HL-60/S4 treated with retinoic acid at 250 ng/mL for 4 days and 3 days (cell line): ENCODE data around the gene GABARAPL1.

Experiments used
- in situ Hi-C: fragments of 300-500 bp; cut with MboI; formaldehyde crosslinking; loops from 2 replicates; pipeline ENCODE4 v1.7.0; 2022; ENCODE audit warnings: low sequenced_read_pairs

Gene GABARAPL1

GRCh38 chr12:10226731-10227130 is 14.1 kb downstream of the GABARAPL1 start:
- in situ Hi-C loops: no loop called here

DNA sequence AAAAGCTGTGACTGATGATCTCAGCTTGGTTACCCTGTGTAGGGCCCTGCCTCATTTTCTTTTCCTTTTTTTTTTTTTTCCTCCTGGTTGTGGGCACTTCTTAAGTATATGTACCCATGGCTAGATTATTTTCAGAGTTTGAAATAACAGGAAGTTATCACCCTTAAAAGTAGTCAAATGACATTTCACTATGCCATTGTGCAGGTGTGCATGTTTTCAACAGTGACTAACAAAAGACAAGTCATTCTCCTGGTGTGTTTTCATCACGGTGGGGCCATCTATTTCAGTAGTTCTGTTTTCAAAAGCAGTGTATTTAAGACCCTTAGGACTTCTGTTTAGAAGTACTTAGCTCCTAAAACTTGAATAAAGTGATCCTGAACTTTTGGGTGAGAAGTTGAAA is 15.0 kb downstream of the GABARAPL1 start:
- in situ Hi-C loops: no loop called here

DNA sequence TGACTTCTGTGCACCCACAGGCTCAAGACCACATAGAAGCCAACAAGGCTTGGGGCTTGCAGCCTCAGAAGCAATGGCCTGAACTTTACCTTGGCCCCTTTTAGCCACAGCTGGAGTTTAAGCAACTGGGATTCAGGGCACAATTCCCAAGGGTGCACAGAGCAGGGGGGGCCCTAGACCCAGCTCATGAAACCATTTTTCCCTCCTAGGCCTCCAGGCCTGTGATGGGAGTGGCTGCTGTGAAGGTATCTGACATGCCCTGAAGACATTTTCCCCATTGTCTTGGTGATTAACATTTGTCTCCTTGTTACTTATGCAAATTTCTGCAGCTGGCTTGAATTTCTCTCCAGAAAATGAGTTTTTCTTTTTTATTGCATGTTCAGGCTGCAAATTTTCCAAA is 21.9 kb downstream of the GABARAPL1 start:
- in situ Hi-C loops: loop anchor here (10.0 kb wide), 1 partner anchor 330 kb away; no protein-coding TSS in a partner anchor

DNA sequence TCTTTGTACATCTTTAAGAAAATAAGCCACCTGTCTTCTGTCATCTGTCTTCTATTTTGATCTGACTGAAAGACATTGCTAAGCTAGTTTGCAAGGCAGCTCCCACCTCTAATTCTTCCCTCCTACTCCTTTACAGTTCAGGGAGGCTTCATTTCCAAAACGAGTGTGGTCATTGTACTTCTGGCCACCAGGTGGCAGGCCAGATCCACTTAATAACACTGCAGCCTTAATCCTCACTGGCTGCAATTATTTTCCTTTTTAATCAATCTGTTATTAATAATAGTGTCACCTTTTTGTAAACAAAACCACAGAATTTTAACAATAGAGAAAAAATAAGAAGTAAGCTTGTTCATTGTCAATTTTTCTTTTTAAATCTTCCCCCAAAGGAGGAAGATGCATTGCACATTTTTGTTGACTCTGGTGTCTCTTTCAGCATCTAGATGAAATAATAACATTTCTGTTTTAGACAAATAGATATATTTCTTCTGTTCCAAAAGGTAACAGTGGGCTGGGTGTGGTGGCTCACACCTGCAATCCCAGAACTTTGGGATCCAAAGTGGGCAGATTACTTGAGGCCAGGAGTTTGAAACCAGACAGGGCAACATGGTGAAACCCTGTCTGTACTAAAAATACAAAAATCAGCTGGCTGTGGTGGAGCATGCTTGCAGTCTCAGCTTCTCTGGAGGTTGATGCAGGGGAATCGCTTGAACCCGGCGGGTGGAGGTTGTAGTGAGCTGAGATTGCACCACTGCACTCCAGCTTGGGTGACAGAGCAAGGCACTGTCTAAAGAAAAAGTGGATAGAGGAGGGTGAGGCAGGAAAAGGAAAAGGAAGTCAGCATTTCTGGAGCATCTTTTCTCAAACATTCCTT is 23.3 kb downstream of the GABARAPL1 start:
- in situ Hi-C loops: loop anchor here (10.0 kb wide), 1 partner anchor 329 kb away; no protein-coding TSS in a partner anchor

DNA sequence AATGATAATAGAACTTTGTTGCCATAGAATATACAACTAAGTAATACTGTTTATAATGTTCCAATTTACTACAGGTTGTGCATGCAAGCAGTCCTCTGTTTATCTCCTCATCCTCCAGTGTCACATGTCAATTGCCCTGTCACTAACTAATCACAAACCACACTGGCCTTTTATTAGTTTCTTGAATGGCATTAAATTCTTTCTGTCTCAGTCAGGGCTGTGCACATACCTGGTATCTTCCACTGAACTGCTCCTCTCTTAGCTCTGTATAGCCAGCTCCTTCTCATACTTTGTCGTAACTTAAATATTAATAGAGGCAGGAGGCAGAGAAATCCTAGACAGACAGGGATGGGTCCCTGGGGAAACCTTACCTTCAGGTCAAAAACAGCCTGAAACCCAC is 24.0 kb downstream of the GABARAPL1 start:
- in situ Hi-C loops: loop anchor here (10.0 kb wide), 1 partner anchor 328 kb away; no protein-coding TSS in a partner anchor

GRCh38 chr12:10238526-10238925 is 25.8 kb downstream of the GABARAPL1 start:
- in situ Hi-C loops: loop anchor here (10.0 kb wide), 1 partner anchor 326 kb away; no protein-coding TSS in a partner anchor

GRCh38 chr12:10241290-10241689 is 28.6 kb downstream of the GABARAPL1 start:
- in situ Hi-C loops: no loop called here

DNA sequence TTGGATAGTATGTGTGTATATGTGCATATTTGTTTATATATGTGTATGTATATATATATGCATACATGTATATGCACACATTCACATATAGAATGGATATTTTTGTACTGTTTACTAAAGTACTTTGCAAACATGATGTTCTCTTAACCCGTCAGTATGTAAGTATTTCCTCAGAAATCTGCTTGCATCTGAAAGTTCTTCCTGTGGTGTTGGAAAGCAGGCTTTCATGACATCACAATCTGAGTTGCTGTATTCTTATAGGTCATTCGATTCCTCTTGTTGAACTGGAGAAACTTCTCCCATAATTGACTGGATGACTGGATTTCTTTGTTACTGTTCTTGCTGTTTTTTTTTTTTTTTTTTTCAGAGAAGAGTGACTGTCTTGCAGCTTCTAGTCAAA is 29.1 kb downstream of the GABARAPL1 start:
- in situ Hi-C loops: no loop called here

DNA sequence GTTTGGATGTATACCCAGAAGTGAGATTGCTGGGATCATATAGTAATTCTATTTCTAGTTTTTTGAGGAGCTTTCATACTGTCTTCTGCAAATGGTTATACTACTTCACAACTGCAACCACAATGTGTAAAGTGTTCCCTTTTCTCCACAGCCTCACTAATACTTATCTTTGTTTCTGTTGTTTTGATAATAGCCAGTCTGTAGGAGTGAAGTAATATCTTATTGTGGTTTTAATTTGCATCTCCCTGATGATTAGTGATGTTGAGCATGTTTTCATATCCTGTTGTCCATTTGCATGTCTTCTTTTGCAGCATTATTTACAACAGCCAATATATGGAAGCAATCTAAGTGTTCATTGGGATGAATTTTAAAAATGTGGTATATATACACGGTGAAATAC is 29.9 kb downstream of the GABARAPL1 start:
- in situ Hi-C loops: no loop called here

DNA sequence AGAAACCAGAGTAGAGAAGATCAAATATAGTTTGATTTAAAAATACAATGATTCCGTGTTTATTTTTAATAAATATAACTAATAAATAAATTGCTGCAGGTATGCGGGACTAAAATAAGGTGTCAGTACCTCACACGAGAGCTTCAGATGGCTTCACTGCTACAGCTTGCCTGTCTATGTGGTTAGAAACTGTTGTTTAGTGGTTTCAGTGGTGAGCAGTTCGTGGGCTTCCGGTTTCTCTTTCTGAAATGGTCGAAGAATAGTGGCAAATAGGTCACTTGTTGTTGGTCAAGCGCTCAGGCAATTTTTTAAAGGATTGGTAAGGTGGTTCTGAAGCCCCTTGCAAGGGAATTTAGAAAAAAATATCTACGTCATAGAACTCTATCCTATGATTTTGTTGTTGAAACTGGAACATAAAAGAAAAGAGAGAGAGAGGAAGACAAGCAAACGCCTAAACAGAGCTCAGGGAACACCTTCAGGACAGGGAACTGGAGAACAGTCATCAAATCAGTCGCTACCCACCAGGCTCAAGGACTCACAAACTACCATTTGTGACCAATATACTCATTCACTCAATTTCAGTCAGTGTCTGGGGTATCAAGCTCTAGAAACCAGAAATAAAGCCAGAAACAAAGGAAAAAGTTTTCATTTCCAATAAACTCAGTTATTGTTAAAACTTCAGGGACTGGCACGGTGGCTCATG is 31.3 kb downstream of the GABARAPL1 start:
- in situ Hi-C loops: no loop called here

DNA sequence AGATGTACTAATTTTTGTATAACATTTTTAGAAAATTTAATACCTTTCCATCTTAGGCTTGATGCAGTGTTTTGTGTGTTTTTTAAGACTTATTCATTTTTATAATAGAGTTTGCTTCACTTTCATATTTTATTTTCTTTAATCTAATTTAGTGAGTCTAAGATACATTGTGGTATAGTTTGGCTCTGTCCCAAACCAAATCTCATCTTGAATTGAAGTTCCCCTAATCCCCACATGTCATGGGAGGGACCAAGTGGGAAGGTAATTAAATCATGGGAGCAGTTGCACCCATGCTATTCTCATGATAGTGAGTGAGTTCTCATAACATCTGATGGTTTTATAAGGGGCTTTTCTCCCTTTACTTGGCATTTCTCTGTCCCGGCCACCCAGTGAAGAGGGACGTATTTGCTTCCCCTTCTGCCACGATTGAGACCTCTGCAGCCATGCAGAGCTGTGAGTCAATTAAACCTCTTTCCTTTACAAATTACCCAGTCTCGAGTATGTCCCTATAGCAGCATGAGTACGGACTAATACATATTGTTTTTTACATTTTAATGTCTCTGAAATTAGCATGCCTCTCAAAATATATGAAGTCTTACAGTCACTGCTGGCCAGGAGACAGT is 34.9 kb downstream of the GABARAPL1 start:
- in situ Hi-C loops: no loop called here

GRCh38 chr12:10249690-10250455 is 37.2 kb downstream of the GABARAPL1 start:
- in situ Hi-C loops: no loop called here

DNA sequence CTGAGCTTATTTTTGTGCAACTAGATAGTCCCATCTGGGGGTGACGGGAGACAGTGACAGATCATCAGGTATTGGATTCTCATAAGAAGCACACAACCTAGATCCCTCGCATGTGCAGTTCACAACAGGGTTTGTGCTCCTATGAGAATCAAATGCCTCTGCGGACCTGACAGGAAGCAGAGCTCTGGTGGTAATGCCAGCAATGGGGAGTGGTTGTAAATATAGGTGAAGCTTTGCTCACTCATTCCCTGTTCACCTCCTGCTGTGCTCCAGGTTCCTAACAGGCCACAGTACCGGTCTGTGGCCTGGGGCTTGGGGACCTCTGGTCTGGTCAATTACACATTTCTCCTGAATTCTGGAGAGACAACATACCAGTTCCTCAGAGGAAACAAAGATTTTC is 39.0 kb downstream of the GABARAPL1 start:
- in situ Hi-C loops: no loop called here

DNA sequence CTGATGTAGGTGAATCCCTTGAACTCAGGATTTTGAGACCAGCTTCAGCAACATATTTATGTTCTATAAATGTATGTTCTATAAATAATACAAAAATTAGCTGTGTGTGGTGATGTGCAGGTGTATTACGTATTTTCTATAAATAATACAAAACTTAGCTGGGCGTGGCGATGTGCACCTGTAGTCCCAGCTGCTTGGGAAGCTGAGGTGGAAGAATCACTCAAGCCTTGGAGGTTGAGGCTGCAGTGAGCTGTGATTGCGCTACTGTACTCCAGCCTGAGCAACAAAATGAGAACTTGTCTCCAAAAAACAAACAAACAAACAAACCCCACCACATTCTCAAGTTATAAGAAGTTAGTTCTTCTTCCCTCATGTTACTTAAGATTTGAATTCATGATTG is 39.5 kb downstream of the GABARAPL1 start:
- in situ Hi-C loops: no loop called here

DNA sequence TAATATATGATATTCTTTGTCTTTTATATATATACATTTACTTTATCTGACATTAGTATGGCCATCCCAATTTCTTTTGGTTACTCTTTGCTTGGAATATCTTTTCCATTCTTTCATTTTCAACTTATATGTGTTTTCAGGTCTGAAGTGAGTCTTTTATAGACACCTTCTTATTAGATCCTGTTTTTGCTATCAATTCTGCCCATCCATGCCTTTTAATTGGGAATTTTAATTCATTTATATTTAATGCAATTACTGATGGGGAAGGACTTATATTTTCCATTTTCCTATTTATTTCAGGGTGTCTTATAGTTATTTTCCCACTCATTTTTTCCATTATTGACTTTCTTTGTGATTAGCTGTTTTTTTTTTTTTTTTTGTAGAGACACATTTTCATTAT is 43.4 kb downstream of the GABARAPL1 start:
- in situ Hi-C loops: no loop called here

DNA sequence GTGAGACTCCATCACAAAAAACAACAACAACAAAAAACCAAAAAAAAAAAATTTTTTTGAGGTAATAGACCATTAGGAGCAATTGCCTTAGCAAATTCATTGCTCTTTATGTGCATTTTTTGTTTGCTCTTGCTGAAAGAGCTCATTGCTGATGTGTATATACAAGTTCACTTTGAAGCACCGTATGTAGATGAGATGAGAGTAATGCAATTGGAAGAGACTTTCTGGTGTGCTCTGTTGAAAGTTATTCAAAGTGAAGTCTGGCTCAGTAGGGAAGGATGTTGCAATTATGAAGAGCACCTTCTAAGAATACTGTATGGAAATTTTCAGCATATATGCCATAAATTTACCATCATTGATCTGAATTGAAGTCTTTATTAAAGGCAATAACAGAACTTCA is 48.2 kb downstream of the GABARAPL1 start:
- in situ Hi-C loops: no loop called here

GRCh38 chr12:10268037-10268436 is 55.4 kb downstream of the GABARAPL1 start:
- in situ Hi-C loops: no loop called here

GRCh38 chr12:10272467-10272866 is 59.8 kb downstream of the GABARAPL1 start:
- in situ Hi-C loops: no loop called here
